NOMO-1 (cell line): ENCODE results near the gene NCDN.

Source experiments
- DNase-seq, 2 experiments: peaks; one replicate each; lab custom pipeline; 2025; ENCODE audit not compliant: unreplicated experiment in 2 of 2; lab: John Stamatoyannopoulos, UW

Gene NCDN, protein sequence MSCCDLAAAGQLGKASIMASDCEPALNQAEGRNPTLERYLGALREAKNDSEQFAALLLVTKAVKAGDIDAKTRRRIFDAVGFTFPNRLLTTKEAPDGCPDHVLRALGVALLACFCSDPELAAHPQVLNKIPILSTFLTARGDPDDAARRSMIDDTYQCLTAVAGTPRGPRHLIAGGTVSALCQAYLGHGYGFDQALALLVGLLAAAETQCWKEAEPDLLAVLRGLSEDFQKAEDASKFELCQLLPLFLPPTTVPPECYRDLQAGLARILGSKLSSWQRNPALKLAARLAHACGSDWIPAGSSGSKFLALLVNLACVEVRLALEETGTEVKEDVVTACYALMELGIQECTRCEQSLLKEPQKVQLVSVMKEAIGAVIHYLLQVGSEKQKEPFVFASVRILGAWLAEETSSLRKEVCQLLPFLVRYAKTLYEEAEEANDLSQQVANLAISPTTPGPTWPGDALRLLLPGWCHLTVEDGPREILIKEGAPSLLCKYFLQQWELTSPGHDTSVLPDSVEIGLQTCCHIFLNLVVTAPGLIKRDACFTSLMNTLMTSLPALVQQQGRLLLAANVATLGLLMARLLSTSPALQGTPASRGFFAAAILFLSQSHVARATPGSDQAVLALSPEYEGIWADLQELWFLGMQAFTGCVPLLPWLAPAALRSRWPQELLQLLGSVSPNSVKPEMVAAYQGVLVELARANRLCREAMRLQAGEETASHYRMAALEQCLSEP

DNA sequence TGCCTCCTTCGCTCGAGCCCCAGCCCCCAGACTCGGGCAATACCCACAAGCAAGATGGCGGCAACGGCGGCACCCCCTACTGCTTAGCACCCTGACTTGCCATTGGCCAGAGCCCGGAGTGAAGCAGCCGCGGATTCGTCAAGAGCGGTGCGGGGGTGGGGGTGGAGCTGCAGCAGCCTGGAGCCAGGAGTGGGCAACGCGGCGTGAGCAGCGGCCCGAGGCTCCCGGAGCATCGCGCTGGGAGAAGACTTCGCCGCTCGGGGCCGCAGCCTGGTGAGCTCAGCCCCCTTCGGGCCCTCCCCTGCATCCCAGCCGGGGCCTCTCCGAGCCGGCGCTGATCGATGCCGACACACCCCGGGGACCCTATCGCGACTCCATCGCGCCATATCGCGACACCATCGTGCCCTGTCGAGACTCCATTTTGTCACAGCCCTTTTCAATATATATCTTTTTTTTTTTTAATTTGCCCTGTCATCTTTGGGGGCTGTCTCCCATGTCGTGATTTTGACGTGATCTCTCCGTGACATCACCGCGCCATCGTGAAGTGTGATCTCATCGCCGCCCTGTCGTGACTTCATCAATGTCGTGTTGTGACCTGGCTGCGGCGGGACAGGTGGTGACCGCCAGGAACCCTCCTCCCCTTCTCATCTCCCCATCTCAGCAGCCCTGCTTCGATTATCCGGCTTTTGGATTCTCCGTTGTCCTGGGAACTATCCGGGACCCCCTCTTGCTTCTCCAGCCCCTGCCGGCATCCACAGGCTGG, at the start of gene NCDN:
Gene NCDN, plus strand, starts transcription at position 189 of the 763 bp plus-strand sequence. Its CDS starts 392 bp downstream, at position 581.
- peak; percentile 90 to 97 for DNase-seq

DNA sequence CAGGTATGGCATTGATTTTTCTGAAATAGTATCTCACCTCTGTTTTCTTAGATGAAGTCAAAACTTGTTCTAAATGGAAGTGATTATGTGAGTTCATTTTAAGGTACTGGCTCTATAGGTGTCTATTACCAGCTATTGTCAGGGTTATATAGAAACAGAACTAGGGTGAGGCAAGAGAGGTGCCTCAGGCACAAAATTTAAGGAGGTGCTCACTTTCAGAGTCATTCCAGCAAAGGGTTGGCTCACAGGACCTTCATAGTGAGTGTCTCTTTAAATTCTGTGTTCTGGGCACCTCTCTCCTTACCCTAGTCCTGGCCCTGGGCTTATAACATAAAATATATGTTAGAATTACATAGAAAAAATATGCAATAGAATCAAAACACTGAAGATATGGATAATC, 49.7 kb upstream of the NCDN start:
- no peak for DNase-seq

DNA sequence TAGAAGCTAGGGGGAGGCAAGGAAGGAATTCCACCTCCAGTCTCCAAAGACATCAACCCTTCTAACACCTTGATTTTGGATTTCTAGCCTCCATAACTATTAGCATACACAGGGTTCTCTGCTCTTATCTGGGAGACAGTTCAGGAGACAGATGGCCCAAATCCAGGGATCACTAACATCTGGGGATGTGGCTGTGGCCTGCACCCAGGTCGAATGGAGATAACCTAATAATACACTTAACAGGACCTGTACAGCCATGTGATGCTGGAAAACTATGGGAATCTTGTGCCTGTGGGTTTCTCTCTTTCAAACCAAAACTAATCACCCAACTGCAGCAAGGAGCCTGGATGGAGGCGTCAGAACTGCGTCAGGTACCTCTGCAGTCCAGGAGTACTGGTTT, 48.0 kb upstream of the NCDN start:
- DNase-seq, result no peak

DNA sequence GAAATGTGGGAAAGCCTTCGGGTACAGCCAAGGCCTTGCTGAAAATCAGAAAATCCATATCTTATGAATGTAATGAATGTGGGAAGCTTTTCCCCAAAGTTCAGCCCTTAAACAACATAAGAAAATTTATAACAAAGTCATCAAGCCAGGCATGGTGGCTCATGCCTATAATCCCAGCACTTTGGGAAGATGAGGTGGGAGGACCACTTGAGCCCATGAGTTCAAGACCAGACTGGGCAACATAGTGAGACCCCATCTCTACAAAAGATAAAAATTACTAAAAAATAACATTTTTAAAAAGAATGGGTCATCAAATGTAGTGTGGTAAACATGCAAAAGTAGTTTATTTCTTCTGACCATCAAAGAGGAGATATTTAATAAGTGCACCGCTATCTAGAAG, 46.3 kb upstream of the NCDN start:
- no peak for DNase-seq

DNA sequence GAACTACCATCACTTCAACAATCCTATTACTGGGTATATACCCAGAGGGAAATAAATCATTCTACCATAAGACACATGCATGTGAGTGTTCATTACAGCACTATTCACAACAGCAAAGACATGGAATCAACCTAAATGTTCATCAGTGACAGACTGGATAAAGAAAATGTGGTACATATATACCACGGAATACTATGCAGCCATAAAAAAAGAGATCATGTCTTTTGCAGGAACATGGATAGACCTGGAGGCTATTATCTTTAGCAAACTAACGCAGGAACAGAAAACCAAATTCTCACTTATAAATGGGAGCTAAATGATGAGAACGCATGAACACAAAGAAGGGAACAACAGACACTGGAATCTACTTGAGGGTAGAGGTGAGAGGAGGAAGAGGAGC, 39.4 kb upstream of the NCDN start:
- DNase-seq, result no peak

DNA sequence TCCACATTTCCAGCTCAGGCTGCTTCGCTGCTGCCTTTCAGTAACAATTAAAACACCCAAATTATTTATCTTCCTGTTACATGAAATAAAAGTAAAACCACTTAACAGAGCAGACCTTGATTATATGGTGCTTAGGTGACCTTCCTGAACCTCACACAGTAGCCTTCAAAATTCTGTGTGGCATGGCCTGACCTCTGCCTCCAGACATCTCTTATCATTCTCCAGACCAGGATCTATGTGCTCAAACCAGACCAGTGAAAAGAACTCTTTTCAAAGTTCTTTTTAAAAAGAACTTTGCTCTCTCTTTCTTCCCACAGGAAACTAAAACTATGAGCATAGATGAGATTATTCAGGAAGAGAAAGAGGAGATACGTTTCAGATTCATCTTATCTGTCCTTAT, 38.2 kb upstream of the NCDN start:
- no peak for DNase-seq

DNA sequence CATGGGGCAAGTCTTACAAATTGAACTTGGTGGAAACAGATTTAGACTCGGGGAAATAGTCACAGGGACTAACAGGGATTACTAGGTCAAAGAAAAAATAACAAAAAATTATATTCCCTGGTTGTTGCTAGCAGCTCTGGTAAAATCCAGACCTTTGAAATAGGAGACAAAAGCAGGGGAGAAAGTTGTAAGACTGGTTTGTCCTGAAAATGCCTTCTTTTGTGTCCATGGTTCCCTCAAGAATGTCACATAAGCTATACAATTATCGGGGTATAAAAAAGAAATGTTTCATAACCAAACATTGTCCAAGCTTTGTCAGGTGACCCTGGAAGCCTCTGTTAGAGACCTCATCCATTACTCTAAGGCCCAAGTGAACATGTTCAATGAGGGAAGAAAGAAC, 33.5 kb upstream of the NCDN start:
- DNase-seq, result no peak

DNA sequence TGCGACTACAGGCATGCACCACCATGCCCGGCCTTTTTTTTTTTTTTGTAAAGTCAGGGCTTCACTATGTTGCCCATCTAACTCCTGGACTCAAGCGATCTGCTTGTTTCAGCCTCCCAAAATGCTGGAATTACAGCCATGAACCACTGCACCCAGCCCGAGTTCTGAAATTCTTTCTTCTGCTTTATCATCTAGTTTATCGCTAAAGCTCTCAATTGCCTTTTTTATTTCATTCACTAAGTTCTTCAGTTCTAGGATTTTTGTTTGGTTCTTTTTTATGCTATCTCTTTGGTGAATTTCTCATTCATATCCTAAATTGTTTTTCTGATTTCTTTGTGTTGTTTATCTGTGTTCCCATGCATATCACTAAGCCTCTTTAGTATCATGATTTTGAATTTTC, 27.4 kb upstream of the NCDN start:
- no peak for DNase-seq

DNA sequence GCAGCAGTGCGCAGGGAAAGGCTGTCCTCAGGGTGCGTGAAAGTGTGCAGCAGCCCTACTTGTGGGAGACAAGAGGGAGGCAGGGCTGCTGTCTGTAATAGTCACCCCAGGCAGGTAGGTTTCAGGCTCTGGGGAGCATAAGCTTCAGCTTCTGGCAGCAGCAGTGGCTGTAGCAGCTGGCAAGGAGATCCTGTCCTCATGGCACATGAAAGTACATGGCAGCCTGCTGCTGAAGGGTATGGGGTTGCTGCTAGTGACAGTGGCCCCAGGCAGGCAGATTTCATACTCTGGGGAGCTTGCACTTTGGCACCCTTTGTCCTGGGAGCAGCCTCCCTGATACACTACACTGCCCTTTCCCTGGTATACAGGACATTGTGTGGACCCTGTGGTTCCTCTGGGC, 26.7 kb upstream of the NCDN start:
- no peak for DNase-seq

DNA sequence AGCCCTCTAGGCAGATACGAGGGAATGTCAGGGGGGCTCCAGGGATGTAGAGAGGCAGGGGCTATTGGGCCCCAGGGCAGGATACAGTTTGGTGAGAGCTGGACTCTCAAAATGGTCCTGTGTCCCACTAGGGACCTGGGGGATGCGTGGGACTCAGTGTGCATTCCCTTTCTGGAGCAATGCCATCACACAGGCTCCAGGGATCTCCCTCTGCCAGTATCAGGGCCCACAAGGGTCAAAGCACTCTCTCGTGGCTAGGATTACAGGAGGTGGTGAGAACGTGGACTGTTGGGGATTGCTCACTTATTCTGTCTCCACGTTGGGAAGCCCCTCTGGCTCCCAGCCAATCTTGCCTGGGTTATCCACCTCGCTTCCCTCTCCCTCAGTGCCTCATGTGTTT, 26.2 kb upstream of the NCDN start:
- no peak for DNase-seq

DNA sequence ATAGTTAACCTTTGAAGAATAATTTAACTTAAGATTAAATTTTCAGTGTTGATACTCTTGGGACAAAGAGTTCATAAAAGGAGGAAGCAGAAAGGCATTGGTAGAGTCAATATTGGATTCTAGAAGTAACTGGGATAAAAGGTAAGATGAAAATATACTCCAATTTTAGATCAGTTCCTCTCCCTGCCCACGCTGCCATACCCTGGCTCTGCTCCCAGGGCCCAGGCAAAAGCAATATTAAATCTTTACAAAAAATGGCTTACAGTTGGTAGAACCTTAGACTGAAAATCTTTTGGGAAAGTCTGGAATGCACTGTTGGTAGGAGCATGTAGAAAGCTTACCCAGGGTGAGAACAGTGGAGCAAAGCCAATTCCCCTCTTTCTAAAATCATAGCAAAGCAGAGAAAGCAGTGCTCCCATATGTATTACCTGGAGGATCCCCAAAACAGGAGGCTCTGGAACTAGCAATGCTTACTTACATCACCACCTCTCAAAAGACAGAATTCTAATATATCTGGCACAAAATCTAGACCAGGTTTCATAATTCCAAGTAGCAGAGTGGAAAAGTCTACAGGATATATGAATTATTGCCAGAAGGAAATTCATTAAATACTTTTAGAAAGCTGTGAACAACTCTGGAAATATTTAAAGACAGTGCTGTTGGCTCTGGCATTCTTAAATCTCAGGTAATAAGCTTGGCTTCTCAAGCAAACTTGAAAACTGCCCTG, 24.9 kb upstream of the NCDN start:
- DNase-seq, result no peak

DNA sequence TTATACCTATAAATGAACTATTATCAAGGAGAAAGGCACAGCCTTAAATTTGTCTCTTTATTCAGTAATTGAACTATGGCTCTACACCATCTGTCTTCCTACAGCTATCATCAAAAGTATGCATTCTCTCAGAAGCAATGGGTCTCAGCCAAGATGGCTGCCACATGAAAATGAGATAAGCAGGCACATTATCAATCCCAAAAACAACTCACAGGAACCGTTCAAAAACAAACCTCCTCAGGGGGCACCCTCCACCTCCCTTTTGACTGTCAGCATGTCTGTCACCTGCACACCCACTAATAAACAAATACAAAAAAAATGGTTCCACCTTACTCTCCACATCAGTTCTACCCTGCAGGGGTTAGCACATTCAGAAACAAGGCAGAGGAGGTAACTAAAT, 24.0 kb upstream of the NCDN start:
- no peak for DNase-seq

DNA sequence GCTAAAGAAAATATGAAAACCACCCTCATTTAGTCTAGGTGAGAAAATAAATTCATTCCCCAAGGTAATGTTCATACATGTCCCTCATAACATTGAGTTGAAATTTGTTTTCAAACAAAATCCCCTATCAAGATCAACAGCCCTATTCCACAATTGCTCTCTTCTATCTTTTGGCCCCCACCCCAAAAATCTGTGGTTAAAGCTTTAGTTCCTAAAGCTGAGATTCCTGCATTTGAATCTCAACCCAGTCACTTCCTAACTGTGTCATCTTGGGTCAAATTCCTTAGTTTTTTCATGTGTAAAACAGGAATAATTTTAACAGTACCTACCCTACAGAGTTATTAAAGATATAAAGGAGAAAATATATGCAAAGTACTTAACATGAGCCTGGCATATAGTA, 22.4 kb upstream of the NCDN start:
- no peak for DNase-seq

DNA sequence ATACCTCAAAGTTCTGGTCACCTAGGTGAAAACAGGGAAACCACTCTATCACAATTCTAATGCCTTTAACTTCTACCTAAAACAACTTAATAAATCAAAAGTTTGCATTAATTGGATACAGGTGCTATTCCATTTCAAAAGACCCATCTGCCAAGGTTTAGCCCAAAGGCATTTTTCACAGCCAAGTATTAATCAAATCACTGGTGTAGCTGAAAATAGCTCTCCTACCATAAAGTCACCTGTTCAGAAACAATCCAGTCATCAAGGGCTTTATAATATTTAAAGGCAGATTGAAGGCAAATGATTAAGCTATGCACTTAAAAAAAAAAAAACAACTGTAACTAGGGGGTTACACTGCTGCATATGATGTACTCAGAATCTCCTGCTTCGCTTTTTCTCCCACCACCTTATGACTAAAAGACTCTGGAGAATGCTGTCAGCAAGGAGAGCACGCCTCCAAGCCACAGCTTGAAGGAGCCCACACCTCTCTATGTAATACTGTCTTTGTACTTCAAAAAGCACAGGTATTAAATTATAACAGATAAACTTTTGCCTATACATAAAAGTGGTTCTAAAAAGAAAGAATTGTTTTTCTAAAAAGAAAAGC, 20.9 kb upstream of the NCDN start:
- DNase-seq, result no peak

DNA sequence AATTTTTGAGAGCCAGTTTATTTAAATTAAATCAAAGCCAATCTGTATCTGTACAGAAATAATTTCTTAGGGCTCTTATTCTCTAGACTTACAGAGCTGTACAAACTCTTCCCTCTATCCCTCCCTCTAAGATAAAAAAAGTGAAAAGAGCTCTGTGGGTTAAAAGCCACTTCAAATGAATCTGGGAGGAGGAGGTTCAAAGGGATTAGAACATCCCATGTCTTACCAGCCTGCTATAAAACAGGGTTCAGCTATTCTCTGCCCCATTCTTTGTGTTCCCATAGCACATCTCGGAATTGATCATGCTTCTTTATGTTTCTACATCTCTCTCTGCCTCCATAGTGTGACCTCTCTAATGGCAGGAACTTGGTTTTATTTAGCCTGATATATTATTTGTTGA, 19.8 kb upstream of the NCDN start:
- no peak for DNase-seq

DNA sequence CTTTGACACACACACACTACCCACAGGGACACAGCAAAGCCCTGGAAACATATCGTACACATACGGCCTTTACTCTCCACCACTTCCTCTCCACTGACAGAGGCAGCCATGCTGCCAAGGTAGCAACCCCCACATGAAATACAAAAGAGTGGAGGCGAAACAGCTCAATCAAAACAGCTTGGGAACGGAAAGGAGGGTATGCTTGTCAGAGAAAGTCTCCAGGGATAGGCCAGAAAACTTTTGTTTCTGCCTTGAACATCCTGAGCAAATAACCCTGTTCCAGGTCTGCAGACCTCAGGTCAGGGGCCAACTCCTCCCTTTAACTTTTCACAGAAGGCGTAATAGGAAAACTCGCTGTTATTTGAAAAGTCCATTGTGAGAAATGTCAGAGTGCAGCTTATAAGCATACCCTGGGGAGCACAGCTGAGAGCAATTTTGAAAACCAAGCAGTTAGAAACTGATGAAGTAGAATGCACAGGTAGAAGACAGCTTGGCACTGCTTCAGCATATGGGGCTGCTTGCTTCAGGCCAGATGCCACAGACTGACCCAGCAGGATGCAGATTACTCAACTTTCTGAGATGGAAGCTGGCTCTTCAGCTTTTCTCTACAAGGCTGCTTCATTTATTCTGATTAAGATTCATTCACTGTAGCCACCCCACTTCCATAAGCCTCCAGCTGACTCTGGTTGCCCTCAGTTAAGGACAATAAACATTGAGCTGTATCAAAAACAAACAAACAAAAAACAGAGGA, 18.4 kb upstream of the NCDN start:
- no peak for DNase-seq

DNA sequence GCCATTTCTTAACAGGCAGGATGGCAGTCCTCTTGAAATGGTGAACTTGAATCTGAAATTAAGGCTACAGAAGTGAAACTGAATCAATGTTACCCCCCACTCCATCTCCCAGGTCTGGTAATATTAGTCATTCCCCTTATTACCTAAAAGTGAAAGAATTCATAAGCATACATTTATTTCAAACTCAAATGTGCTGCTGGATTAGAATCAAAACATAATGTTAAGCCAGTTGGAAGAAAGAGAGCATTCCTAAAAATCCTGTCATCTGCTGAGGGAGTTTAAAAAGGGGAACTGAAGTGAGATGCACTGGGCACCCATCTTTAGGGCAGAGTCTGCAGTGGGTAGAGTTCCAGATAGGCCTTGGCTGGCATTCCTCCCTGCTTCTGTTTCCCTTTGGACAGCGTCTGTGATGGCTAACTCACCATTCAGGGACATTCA, 17.8 kb upstream of the NCDN start:
- DNase-seq, result peak in 1 of 2 experiments; percentile 41

DNA sequence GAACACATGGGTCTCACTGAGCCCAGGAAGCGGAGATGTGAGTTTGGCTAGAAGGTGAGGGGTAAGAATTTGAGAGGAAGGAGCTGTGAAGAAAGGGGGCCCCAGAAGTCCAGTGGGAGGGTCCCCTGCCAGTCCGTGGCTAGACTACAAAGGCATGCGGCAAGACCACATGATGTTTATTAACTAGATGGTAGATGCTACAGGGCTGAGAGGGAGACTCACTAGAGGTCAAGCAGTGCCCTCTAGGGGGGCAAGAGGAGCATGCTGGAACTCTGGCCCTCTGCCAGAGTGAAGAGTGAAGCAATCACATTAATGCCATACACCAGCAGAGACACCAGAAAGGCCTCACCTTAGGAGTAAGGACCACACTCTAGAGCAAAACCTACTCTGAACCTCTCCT, 12.6 kb upstream of the NCDN start:
- peak; percentile 73 to 78 for DNase-seq

DNA sequence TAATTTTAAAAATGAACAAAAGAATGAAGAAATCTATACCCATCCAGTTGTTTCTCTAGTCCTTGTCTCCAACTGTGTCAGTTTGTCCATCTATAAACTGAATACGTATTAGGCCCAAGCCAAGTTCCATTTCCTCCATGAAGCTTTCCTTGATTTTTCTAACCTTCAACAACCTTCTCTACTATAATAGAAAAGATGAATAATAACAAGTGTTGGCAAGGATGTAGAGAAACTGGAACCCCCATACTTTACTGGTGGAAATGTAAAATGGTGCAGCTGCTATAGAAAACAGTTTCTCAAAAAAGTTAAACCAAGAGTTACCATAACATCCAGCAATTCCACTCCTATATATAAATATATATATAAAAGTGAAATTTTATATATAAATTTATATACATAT, 11.0 kb upstream of the NCDN start:
- no peak for DNase-seq

DNA sequence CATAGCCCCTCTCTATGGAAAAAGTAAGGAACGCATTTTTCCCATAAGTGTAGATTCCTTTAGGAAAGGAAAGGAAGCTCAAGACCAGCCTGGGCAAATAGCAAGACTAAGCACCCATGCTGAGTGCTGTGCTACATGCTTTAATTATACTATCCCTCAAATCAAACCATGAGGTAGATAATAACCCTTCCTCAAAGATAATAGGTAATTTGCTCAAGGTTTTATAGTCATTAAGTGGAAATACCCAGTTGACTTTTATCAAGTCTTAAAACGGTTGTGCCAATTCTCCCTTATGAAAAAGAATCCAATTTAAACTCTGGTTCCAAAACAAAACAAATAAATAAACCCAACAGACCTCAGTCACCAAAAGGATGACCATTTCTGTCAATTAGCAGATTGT, 3.7 kb upstream of the NCDN start:
- no peak for DNase-seq
